Measurements from ENCODE around the gene STK32C.

The STK32C gene

DNA sequence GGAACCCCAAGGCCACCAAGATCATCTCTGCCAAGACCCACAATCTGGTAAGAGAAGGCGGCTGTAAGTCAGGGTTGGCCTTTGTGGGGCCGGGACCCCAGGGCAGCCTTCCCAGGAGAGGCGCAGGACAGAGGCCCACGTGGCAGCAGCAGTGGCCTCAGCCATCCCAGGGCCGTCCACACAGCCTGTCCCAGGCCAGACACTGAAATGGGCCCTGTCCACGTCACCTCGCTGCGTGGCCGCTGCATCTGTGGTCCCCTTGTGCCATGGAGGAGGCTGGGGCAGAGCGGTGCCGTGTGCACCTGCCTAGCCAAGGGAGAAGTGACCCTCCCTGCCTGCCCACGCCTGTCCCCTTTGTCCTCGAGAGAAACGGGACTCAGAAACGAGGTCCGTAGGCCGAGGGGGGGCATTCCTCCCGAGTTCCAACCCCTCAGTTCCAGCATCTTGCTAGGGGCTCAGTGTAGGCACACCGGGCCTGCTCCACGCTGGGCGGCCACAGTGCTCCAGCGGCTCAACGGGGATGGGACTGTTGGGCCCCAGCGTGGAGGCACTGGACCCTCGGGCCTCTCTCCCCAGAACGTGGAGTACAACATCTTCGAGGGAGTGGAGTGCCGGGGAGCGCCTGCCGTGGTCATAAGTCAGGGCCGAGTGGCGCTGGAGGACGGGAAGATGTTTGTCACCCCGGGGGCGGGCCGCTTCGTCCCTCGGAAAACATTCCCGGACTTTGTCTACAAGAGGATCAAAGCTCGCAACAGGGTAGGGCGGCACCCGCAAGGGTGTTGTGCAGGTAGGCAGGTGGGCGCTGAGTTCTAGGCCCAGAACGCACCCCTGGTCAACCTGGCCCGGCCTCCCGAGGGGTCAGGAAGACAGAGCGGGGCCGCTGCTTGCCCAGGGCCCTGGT, 105.4 kb downstream of the STK32C start:
- no peak for FAIRE-seq
- no peak for DNase-seq (ENCODE audit: insufficient read length, low spot score)

GRCh38 chr10:132201111-132201969, 106.4 kb downstream of the STK32C start:
- FAIRE-seq (no peak), DNase-seq (ENCODE audit: insufficient read length, low spot score) (no peak)

GRCh38 chr10:132200344-132201110, 107.2 kb downstream of the STK32C start:
- DNase-seq (ENCODE audit: insufficient read length, low spot score) (no peak), FAIRE-seq (no peak)

DNA sequence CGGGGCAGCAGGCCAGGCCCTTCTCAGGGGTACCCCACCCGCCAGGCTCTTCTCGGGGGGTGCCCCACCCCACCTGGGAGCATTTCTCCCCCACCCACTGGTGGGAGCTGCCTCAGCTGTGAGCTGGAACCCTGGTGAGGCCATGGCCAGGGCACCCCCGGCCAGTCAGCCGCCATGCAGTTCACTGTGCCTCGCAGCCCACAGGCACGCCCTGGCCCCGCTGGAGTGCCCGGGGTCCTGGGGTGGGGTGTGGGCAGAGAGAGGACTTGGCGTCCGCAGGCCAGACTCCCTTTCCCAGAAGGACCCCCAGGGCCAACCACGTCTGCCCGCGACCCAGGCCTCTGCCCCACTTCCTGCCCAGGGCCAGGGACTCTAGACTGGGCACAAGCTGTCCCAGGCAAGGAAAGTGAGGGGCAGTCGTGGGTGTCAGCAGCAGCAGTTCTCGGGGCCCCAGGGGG, 107.9 kb downstream of the STK32C start:
- no peak for DNase-seq (ENCODE audit: insufficient read length, low spot score)
- no peak for FAIRE-seq

DNA sequence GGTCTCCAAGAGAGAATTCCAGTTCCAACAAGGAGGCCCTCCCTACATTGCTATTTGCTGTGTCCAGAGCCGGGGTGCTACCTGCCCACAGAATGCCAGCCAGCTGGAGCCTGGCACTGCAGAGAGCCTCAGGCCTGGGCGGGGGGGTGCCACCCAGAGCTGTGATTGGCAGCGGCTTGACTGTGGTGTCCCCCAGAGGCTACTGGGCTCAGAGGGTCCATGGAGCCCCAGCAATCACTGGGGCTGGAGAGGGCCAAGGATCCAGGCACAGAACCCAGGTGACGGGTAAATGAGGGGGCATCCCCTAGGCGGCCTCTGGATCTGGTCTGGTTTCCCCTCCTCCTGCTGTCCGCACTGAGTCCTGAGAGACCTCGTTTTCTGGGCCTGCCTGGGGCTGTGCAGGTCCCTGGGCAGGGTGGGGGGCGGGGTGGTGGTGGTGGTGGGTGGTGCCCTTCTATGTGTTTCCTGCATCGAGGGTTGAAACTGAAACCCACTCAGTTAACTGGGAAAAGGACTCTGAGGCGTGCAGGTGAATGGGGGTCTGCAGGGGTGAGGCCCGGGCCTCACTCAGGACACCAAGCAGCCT, 108.4 kb downstream of the STK32C start:
- FAIRE-seq (no peak), DNase-seq (ENCODE audit: insufficient read length, low spot score) (no peak)

DNA sequence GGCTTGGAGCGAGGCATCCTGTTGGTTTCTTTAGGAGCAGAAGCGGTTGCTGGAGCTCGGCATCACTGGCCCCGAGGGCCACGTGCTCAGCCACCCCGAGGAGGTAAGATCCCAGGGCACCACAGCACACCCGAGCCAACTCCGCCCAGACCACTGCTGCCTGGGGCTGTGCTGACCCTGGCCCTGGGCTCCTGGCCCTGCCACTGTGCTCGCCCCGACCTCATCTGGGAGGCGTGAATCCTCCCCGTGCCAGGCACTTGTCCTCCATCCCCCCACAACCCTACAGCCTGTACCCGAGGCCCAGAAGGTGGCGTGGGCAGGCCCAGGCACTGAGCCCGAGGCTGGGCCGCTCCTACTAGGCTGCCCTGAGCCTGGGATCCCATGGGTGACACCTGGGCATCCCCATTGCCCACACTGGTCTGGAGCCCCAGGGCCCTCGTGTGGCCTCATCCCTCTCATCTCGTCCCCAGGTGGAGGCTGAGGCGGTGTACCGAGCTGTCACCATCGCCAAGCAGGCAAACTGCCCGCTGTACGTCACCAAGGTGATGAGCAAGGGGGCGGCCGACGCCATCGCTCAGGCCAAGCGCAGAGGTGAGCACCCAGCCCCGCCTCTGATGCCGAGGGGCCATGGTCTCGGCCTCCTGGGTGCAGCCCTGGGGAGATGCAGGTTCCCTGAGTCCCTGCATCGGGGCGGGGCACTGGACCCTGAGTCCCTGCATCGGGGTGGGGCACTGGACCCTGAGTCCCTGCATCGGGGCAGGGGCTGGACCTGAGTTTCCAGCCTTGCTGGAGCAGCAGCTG, 109.2 kb downstream of the STK32C start:
- FAIRE-seq (no peak), DNase-seq (ENCODE audit: insufficient read length, low spot score) (no peak)

- DNase-seq (ENCODE audit: insufficient read length, low spot score) (no peak), FAIRE-seq (no peak)
Observed at GRCh38 chr10:132198068-132198370, 109.7 kb downstream of the STK32C start.

GRCh38 chr10:132197271-132198067, 110.3 kb downstream of the STK32C start:
- no peak for FAIRE-seq

DNA sequence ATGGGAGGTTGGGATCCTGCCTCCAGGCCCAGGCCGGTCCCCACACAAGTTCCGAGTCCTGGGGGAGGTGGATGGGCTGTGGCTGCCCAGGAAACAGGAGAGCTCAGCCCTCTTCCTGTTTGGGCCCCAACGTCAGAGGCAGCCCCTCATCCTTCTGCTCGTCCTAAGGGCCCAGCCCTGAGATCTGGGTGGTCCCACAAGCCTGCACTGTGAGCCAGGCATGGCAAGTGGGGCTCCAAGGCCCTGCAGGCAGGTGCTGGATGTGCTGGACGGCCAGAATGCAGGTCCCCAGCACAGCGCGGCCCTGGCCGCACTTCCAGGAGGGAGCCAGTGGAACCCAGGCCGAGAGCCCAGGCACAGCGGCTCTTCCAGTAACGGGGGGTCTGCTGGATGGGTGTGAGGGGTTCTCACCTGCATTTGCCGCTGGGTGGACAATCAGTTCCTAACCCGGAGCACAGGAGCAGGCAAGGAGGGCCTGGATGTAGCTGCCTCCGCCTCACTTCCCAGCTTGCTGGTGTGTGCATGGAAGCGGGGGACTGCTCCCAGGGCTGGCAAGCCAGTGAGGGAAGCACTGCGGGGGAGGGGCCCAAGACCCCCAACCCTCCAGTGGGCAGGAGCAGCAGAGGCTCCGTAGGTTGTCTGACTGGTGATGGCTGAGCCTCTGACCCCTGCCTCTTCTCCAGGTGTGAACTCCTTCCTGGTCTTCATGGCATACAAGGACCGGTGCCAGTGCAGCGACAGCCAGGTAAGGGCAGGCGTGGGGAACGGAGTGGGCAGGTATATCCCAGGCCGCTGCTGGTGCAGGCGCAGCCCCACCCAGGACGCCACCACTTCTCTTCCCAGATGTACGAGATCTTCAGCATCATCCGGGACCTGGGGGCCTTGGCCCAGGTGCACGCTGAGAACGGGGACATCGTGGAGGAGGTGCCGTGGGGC, 111.3 kb downstream of the STK32C start:
- FAIRE-seq (no peak), DNase-seq (ENCODE audit: insufficient read length, low spot score) (no peak)

More at GRCh38 chr10:132197271-132198067, 110.3 kb downstream of the STK32C start:
- no peak for DNase-seq (ENCODE audit: insufficient read length, low spot score)

DNA sequence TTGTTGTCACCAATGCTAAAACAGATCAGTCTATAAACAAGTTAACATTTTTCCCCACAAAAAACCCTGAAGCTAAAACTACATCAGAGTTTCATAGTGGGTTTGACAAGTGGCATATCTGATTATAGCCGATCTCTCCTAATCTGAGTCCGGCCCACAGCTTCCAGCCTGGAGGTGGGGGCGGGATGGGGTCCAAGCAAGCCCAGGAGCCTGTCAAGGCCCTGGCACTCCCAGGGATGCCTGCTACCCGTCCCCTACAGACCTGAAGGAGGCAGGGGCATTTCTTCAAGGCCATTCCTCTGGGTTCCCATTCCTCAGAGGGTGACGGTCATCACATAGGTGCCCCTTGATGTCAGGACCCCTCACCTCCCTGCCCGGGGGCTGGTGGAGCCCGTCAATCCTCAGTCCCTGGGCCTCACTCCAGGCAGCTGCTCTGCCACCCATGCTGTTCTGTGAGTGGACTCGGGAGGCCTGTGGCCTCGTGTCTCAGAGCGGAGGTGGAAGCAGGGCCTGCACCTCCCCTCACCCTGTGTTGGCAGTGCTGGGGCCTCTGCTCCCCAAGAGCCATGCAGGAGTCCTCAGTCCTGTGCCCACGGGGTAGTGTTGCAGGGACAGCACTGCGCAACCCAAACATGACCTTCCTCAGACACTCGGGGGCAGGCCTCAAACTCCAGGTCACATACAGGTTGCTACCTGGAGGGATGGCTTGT, 112.2 kb downstream of the STK32C start:
- DNase-seq (ENCODE audit: insufficient read length, low spot score) (no peak), FAIRE-seq (no peak)

DNA sequence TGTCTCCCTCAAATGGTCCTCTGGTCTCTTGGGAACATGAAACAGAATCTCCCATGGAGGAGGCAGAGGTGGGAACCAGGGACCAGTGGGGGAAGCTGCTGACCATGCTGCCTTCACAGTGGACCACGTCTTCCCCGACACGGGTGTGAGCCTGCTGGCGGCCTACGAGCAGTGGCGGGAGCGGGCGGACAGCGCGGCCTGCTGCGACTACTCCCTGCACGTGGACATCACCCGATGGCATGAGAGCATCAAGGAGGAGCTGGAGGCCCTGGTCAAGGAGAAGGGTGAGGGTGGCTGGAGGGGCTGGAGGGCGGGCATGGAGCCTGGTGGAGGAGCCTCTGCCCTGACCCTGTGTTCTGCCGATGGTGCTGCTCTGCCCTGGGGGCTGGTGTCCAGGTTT, 113.0 kb downstream of the STK32C start:
- no peak for FAIRE-seq
- DNase-seq (ENCODE audit: insufficient read length, low spot score) = no peak

GRCh38 chr10:132193907-132194552, 113.7 kb downstream of the STK32C start:
- FAIRE-seq (no peak), DNase-seq (ENCODE audit: insufficient read length, low spot score) (peak; percentile 30)

DNA sequence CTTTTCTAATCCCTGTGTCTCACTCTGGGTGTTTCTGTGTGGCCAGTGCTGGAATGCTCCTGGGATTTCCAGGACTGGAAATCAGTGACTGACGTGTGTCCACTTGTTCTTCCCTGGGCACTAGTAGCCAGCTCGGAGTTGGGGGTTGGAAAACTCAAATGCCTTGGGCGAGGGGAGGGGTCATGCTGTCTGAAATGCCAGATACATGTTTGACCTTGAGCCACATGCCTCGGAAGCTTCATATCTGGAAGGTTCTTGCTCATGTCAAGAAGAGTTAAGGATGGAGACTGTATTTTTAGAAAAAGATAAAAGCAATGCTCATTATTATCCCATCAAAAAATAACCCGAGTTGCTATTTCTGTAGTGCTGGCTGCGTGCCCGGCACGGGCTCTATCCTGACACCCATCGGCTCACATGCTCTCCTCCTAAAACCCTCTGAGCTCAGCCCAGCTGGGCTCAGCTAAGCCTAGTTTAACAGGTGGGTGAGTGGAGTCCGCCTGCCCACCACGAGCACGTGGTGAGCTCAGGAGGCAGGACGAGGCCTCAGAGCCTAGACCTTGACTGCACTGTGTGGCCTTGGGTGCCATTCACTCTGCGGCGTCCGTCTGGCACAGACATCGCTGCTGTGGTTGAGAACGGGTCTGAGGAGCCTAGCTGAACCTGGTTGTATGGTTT, 114.6 kb downstream of the STK32C start:
- DNase-seq (ENCODE audit: insufficient read length, low spot score) = no peak
- FAIRE-seq = no peak

- DNase-seq (ENCODE audit: insufficient read length, low spot score) = no peak
- no peak for FAIRE-seq
Observed at GRCh38 chr10:132192076-132192975, 115.4 kb downstream of the STK32C start.

GRCh38 chr10:132189810-132190422, 117.8 kb downstream of the STK32C start:
- no peak for FAIRE-seq
- DNase-seq (ENCODE audit: insufficient read length, low spot score) = no peak
